Testis (tissue), 2 donors: ENCODE measurements around the gene TMEM41A.

ENCODE experiments used
- POLR2A ChIP-seq: fragments of 450-650 bp; IDR thresholded peaks from one replicate; pipeline ENCODE4 v1.6.1; 2017; ENCODE audit warnings: antibody characterized with exemption, mild to moderate bottlenecking, moderate library complexity
- TF ChIP-seq, protein P1 (sequence below), 3 experiments: fragments of 450-650 bp in 2 of 3; fragments of 200-600 bp in 1 of 3; sonication (generic) in 1 of 3; IDR thresholded peaks; one replicate each; pipeline ENCODE4 v1.5.1; 2016 to 2019; ENCODE audit warnings: antibody characterized with exemption in 3 of 3, mild to moderate bottlenecking in 2 of 3, moderate library complexity in 1 of 3

DNA sequence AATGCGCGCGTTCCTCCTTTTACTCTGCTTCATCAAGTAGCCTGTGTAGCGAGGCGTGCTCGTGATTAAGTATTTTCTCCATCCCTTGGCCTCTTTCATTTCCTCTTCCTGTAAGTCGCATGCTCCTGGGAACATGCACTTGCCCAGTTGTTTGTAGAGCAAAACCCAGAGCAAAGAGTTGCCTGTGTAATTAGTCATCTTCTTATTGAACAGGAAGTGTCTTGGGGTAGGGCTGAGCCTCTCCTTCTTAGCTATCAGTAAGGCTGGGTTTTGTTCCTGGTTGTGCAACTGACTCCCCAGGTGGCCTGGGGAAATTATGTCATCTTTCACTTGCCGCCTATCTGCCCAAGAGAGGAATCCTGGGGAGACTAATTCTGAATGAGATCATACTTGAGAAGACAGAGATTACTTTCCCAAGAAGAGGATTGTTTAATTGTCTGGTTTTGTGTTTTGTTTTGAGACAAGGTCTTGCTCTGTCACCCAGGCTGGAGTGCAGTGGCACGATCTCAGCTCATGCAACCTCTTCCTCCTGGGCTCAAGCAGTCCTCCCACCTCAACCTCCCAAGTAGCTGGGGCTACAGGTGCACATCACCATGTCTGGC, 38.6 kb upstream of the TMEM41A start:
- TF ChIP-seq, protein P1, sequence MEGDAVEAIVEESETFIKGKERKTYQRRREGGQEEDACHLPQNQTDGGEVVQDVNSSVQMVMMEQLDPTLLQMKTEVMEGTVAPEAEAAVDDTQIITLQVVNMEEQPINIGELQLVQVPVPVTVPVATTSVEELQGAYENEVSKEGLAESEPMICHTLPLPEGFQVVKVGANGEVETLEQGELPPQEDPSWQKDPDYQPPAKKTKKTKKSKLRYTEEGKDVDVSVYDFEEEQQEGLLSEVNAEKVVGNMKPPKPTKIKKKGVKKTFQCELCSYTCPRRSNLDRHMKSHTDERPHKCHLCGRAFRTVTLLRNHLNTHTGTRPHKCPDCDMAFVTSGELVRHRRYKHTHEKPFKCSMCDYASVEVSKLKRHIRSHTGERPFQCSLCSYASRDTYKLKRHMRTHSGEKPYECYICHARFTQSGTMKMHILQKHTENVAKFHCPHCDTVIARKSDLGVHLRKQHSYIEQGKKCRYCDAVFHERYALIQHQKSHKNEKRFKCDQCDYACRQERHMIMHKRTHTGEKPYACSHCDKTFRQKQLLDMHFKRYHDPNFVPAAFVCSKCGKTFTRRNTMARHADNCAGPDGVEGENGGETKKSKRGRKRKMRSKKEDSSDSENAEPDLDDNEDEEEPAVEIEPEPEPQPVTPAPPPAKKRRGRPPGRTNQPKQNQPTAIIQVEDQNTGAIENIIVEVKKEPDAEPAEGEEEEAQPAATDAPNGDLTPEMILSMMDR (IDR thresholded peaks at IDR 0.05) = no peak
- no peak for TF ChIP-seq POLR2A
